Tongue (tissue), 2 donors: ENCODE measurements around the gene GNG2. TPM values are rescaled to one million over a fixed set of nuclear protein-coding genes. Genes with fewer than 3 reads are reported as not detected.
"Not testable (repeated sequence)": the region's sequence is repeated elsewhere in the genome, so short reads cannot be mapped to it uniquely, and the experiment has no call there.

Experiments
- DNase-seq: peaks from one replicate; pipeline ENCODE4 v3.0.0-alpha.2; 2015
- total RNA-seq: library from RNA; depleted of rRNA; stranded (reverse); fragments of >200 nt; gene quantifications from one replicate; pipeline ENCODE4 v1.2.3, GENCODE V29; 2014

Gene GNG2
- total RNA-seq, 1 donor from 2014 or later: 45.1 TPM

GRCh38 chr14:51894250-51894649 lies 33.8 kb downstream of the GNG2 start:
- no peak for DNase-seq

- DNase-seq: peak; percentile 50
Observed at GRCh38 chr14:51895375-51895774, 35.0 kb downstream of the GNG2 start.

DNA sequence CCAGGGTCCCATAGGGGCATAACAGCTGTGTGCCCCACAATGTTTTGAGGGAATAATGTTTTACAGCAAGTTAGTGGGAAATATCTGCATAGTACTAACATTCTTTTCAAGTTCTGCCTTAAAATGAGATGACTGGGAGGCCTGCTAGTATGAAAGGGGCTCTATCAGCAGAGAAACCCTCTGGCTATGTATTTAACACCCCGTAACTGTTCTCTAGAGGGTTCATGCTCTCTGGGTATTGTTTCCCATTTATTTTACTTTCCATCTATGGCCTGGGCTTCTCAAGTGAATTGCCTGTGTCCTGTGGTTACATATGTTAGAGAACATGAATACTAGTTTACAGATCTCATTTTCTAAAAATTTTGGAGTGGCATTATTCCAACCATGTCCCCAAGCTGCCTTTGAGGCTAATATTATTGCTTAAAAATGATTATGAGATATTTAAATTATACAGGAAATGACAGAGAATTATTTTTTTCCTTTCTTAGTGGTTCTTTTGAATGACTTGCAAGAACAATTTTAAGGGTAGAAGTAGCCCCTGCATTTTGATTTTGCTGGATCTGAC lies 37.5 kb downstream of the GNG2 start:
- DNase-seq: no peak

GRCh38 chr14:51901475-51902024 lies 41.1 kb downstream of the GNG2 start:
- DNase-seq: no peak

- DNase-seq: not testable (repeated sequence)
Observed at GRCh38 chr14:51905656-51906121, 45.3 kb downstream of the GNG2 start.

GRCh38 chr14:51908086-51908485 lies 47.7 kb downstream of the GNG2 start:
- no peak for DNase-seq

- DNase-seq: no peak
Observed at GRCh38 chr14:51912112-51912786, 51.8 kb downstream of the GNG2 start.

DNA sequence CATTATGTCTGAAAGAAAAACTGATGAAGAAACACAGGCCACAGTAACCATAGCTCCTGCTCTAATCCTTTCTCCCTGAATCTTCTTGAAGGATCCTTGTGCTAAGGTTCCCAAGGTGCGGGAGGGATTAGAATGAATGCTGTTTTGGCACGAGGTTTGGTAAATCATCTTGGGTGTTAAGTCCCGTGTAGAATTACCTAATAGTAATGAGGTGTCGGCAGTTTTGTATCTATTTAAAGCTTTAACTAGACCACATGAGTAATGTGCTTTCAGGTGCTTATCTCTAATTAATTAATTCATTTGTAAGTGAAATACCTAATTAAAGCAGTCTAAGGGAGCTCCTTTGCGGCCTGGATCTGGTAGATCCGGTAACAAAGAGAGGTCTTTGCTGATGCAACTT lies 53.9 kb downstream of the GNG2 start:
- DNase-seq: no peak

GRCh38 chr14:51917193-51917592 lies 56.8 kb downstream of the GNG2 start:
- DNase-seq: no peak

- no peak for DNase-seq
Observed at GRCh38 chr14:51921026-51921425, 60.6 kb downstream of the GNG2 start.

- peak; percentile 79 for DNase-seq
Observed at GRCh38 chr14:51922624-51923023, 62.2 kb downstream of the GNG2 start.

GRCh38 chr14:51924600-51924999 lies 64.2 kb downstream of the GNG2 start:
- DNase-seq: no peak

DNA sequence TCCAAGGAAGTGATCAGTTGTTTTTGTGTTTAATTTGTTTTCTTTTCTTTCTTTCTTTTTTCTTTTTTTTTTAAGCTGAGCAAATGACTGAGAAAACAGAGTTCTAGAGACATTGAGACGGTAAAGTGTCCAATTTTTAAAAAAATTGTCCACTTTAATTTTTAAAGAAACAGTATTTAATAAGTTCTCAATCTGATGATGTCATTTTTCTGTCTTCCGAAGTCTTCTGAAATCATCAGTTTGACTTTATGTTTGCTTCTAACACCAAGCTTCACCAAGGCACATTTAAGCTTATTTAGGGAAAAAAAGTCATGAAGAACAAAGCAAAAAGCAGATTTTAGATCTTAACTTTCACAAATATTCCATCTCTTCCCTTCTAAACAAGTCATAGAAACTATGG lies 65.6 kb downstream of the GNG2 start:
- no peak for DNase-seq

- no peak for DNase-seq
Observed at GRCh38 chr14:51926449-51926848, 66.0 kb downstream of the GNG2 start.

- DNase-seq: no peak
Observed at GRCh38 chr14:51928568-51928967, 68.2 kb downstream of the GNG2 start.

GRCh38 chr14:51929166-51929565 lies 68.8 kb downstream of the GNG2 start:
- DNase-seq: no peak

GRCh38 chr14:51929910-51930682 lies 69.7 kb downstream of the GNG2 start:
- DNase-seq: no peak

DNA sequence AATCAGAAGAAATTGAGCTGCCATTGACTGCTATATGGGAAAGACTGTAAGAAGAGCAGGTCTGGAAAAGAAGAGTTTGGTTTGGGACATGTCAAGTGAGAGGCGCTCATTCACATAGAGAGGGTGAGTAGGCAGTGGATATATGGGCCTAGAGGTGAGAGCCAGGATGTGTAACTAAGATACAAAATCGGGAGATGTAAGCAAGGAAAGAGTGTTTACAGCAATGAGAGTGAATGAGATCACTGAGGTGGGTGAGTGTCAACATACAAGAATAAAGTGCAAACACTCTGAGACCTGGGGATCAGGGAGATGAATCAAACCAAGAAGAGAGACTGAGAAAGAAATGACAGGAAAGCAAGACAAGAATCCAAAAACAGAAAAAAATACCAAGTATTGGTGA lies 70.9 kb downstream of the GNG2 start:
- DNase-seq: no peak

GRCh38 chr14:51933191-51933590 lies 72.8 kb downstream of the GNG2 start:
- no peak for DNase-seq

DNA sequence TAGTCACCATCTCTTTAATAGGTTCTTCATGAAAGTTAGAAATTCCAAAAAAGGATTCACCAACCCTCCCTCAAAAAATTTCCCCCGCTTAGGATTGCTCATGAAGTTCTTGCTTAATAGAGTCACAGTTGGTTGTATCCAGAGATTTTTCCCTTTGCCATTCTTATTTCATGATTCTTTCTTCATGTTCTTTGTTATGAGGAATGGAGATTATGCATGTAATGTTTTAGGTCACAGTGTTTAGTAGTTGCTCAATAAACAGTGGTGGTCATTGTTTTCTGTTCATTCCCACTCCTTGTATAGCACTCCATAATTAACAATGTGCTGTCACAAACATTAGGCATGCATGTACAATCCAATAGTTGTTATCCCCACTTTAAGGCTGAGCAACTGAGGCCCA lies 77.7 kb downstream of the GNG2 start:
- no peak for DNase-seq

- DNase-seq: no peak
Observed at GRCh38 chr14:51938821-51939220, 78.4 kb downstream of the GNG2 start.

DNA sequence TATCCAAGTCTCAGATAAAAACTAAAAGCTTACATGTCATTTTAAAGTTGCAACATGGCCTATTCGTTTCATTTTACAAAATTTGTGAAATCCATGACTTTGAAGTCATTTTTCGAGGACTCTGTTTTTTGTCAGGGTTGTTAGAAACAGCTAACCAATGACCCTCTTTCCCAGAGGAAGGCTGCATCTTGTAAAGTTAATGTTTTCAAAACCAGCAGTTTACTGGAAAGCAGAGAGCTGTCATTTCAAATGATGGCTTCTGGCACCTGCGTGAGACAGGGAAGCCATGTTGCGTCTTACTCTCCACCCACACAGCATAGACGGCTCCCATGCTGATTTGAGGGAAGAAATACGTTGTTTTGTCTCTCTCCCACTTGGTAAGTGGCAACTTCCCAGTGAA lies 78.8 kb downstream of the GNG2 start:
- DNase-seq: peak; percentile 72

GRCh38 chr14:51939755-51940301 lies 79.4 kb downstream of the GNG2 start:
- DNase-seq: peak; percentile 63
